HEK293 (cell line): Measurements from ENCODE around the gene MSH4.

Experiments
- CTCF ChIA-PET: fragments of 350-600 bp; formaldehyde crosslinking; extraction: SDS; loops from one replicate; lab custom pipeline; 2021; ENCODE audit warnings: antibody characterized with exemption; lab: Yijun Ruan, JAX
- POLR2A ChIA-PET: fragments of 300-600 bp; formaldehyde crosslinking; extraction: SDS; loops from one replicate; lab custom pipeline; 2020; ENCODE audit warnings: antibody characterized with exemption, inconsistent platforms; lab: Yijun Ruan, JAX
- H3K27ac ChIP-seq: fragments of 200-500 bp; sonication (Bioruptor generic); 2 replicates; pipeline ENCODE4 v1.5.1; 2014; ENCODE audit warnings: low read depth, low read length, control low read depth, inconsistent platforms; ENCODE audit errors: extremely low read depth
- H3K36me3 ChIP-seq, 2 experiments: fragments of 200-500 bp in 1 of 2; sonication (Bioruptor generic) in 1 of 2; 1 replicate in 1 of 2; 2 replicates in 1 of 2; pipeline ENCODE4 v1.5.1; 2014 to 2017; ENCODE audit warnings: inconsistent platforms in 2 of 2, low read length in 2 of 2; ENCODE audit not compliant: control insufficient read depth in 2 of 2, insufficient read depth in 1 of 2
- H3K4me1 ChIP-seq: fragments of 200-500 bp; sonication (Bioruptor generic); 2 replicates; pipeline ENCODE4 v1.5.1; 2014; ENCODE audit warnings: mild to moderate bottlenecking, low read length, inconsistent platforms; ENCODE audit not compliant: control insufficient read depth, insufficient read depth
- H3K4me3 ChIP-seq: 2 replicates; pipeline ENCODE4 v1.5.1; 2011; ENCODE audit warnings: low read depth, mild to moderate bottlenecking, control low read depth, low read length, moderate library complexity
- H3K9me3 ChIP-seq: fragments of 200-500 bp; sonication (Bioruptor generic); 2 replicates; pipeline ENCODE4 v1.5.1; 2014; ENCODE audit warnings: low read depth, low read length, inconsistent platforms; ENCODE audit not compliant: control insufficient read depth, insufficient read depth
- GLIS2 ChIP-seq: fragments of 450-650 bp; formaldehyde crosslinking; IDR thresholded peaks from 2 replicates; pipeline ENCODE4 v1.5.1; 2016; ENCODE audit warnings: missing biosample characterization, missing genetic modification characterization
- HOXA7 ChIP-seq: sonication (generic); formaldehyde crosslinking; IDR thresholded peaks from 2 replicates; pipeline ENCODE4 v1.8.1; 2022; ENCODE audit warnings: missing genetic modification reagents, borderline replicate concordance
- PRDM1 ChIP-seq: fragments of 450-650 bp; formaldehyde crosslinking; IDR thresholded peaks from 2 replicates; pipeline ENCODE4; 2016; ENCODE audit warnings: missing biosample characterization, missing genetic modification characterization
- ZFP37 ChIP-seq: fragments of 450-650 bp; formaldehyde crosslinking; IDR thresholded peaks from 2 replicates; pipeline ENCODE4 v1.5.1; 2016; ENCODE audit warnings: missing biosample characterization, missing genetic modification characterization
- ZNF121 ChIP-seq: fragments of 450-650 bp; formaldehyde crosslinking; IDR thresholded peaks from 2 replicates; pipeline ENCODE4 v1.5.1; 2016; ENCODE audit warnings: missing biosample characterization, missing genetic modification characterization
- ZNF140 ChIP-seq: fragments of 450-650 bp; formaldehyde crosslinking; IDR thresholded peaks from 2 replicates; pipeline ENCODE4 v1.5.1; 2016; ENCODE audit warnings: missing biosample characterization, missing genetic modification characterization
- ZNF16 ChIP-seq: fragments of 450-650 bp; formaldehyde crosslinking; IDR thresholded peaks from 2 replicates; pipeline ENCODE4 v1.5.1; 2016; ENCODE audit warnings: low read depth, missing biosample characterization, missing genetic modification characterization
- ZNF24 ChIP-seq: fragments of 450-650 bp; formaldehyde crosslinking; IDR thresholded peaks from 2 replicates; pipeline ENCODE4 v1.5.1; 2016; ENCODE audit warnings: missing biosample characterization, missing genetic modification characterization
- ZNF398 ChIP-seq: fragments of 450-650 bp; formaldehyde crosslinking; IDR thresholded peaks from 2 replicates; pipeline ENCODE4 v1.5.1; 2017; ENCODE audit warnings: missing biosample characterization, missing genetic modification characterization
- ZNF555 ChIP-seq: fragments of 450-650 bp; formaldehyde crosslinking; conservative IDR thresholded peaks from 2 replicates; pipeline ENCODE4 v1.5.1; 2017; ENCODE audit warnings: missing biosample characterization, mild to moderate bottlenecking, missing genetic modification characterization, inconsistent platforms
- ZNF571 ChIP-seq: fragments of 450-650 bp; formaldehyde crosslinking; IDR thresholded peaks from 2 replicates; pipeline ENCODE4 v1.5.0; 2017; ENCODE audit warnings: missing biosample characterization, missing genetic modification characterization
- ZNF707 ChIP-seq: fragments of 450-650 bp; formaldehyde crosslinking; IDR thresholded peaks from 2 replicates; pipeline ENCODE4 v1.5.1; 2016; ENCODE audit warnings: missing biosample characterization, missing genetic modification characterization
- ZNF777 ChIP-seq: fragments of 450-650 bp; formaldehyde crosslinking; IDR thresholded peaks from 2 replicates; pipeline ENCODE4 v1.5.1; 2017; ENCODE audit warnings: missing biosample characterization, missing genetic modification characterization, borderline replicate concordance
- ZNF830 ChIP-seq: fragments of 450-650 bp; IDR thresholded peaks from 2 replicates; pipeline ENCODE4 v1.5.0; 2018; ENCODE audit warnings: missing biosample characterization, missing genetic modification characterization, low read depth, mild to moderate bottlenecking, moderate library complexity
- ZSCAN30 ChIP-seq: fragments of 450-650 bp; IDR thresholded peaks from 2 replicates; pipeline ENCODE4 v1.5.1; 2018; ENCODE audit warnings: missing biosample characterization, mild to moderate bottlenecking, missing genetic modification characterization, moderate library complexity
- TF ChIP-seq, protein P1 (sequence below): sonication (generic); formaldehyde crosslinking; IDR thresholded peaks from 2 replicates; pipeline ENCODE4 v1.8.1; 2022; ENCODE audit warnings: mild to moderate bottlenecking, moderate library complexity, missing genetic modification reagents
- TF ChIP-seq, protein P2 (sequence below): fragments of 450-650 bp; formaldehyde crosslinking; IDR thresholded peaks from 2 replicates; pipeline ENCODE4 v1.5.1; 2016; ENCODE audit warnings: missing biosample characterization, missing genetic modification characterization
- TF ChIP-seq, protein P3 (sequence below): fragments of 450-650 bp; formaldehyde crosslinking; IDR thresholded peaks from 2 replicates; pipeline ENCODE4 v1.5.1; 2016; ENCODE audit warnings: missing biosample characterization, missing genetic modification characterization
- TF ChIP-seq, protein P4 (sequence below): fragments of 450-650 bp; formaldehyde crosslinking; IDR thresholded peaks from 2 replicates; pipeline ENCODE4 v1.5.1; 2016; ENCODE audit warnings: missing biosample characterization, missing genetic modification characterization
- TF ChIP-seq, protein P5 (sequence below): fragments of 450-650 bp; formaldehyde crosslinking; IDR thresholded peaks from 2 replicates; pipeline ENCODE4 v1.5.1; 2016; ENCODE audit warnings: missing biosample characterization, missing genetic modification characterization
- TF ChIP-seq, protein P6 (sequence below): fragments of 450-650 bp; formaldehyde crosslinking; IDR thresholded peaks from 2 replicates; pipeline ENCODE4 v1.5.1; 2017; ENCODE audit warnings: missing biosample characterization, missing genetic modification characterization

MSH4 gene

GRCh38 chr1:75838079-75838478, 41.4 kb downstream of the MSH4 start:
- ChIA-PET CTCF (no interaction called here), POLR2A (no interaction called here)
- Histone ChIP-seq H3K9me3 (no peaks in the 10 kb centered on the region), H3K36me3 (no peaks in the 10 kb centered on the region), H3K4me1 (no peaks in the 10 kb centered on the region), H3K27ac (no peak overlapping the region), H3K4me3 (no peak overlapping the region)
- TF ChIP-seq ZNF121 (no peak), ZNF140 (no peak), ZNF16 (no peak), HOXA7 (no peak), ZNF830 (tag by site-specific recombination) (no peak), PRDM1 (no peak), ZNF571 (tag by site-specific recombination) (no peak)
- TF ChIP-seq, protein P1, sequence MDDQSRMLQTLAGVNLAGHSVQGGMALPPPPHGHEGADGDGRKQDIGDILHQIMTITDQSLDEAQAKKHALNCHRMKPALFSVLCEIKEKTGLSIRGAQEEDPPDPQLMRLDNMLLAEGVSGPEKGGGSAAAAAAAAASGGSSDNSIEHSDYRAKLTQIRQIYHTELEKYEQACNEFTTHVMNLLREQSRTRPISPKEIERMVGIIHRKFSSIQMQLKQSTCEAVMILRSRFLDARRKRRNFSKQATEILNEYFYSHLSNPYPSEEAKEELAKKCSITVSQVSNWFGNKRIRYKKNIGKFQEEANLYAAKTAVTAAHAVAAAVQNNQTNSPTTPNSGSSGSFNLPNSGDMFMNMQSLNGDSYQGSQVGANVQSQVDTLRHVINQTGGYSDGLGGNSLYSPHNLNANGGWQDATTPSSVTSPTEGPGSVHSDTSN (CRISPR knock-in tag) = no peak

DNA sequence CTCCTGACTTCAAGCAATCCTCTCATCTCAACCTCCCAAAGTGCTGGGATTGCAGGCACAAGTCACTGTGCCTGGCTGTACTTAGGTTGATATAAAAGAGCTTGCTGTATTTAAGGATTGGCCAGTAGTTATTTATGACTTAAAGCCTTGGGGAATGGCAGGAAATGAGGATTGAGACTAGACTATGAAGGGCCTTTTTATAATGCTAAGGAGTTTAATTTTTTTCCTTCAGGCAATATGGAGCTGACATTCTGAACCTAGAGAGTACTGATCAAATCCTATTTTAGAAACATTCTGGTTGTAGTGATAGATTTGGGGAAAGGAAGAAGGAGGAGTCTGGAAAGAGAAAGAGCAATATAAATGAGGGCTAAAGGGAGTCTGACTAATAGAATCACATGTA, 44.7 kb downstream of the MSH4 start:
- Histone ChIP-seq H3K27ac (no peak overlapping the region), H3K36me3 (no peaks in the 10 kb centered on the region), H3K4me1 (no peaks in the 10 kb centered on the region), H3K9me3 (no peaks in the 10 kb centered on the region), H3K4me3 (no peak overlapping the region)
- ChIA-PET POLR2A (no interaction called here), CTCF (interaction anchor here (0.5 to 0.6 kb wide), 2 partner anchors 78 to 272 kb away, joined by 3 to 6 read pairs; no protein-coding TSS in a partner anchor)
- no peak for TF ChIP-seq ZNF24
- TF ChIP-seq ZSCAN30 (tag by site-specific recombination) = no peak
- TF ChIP-seq, protein P2, sequence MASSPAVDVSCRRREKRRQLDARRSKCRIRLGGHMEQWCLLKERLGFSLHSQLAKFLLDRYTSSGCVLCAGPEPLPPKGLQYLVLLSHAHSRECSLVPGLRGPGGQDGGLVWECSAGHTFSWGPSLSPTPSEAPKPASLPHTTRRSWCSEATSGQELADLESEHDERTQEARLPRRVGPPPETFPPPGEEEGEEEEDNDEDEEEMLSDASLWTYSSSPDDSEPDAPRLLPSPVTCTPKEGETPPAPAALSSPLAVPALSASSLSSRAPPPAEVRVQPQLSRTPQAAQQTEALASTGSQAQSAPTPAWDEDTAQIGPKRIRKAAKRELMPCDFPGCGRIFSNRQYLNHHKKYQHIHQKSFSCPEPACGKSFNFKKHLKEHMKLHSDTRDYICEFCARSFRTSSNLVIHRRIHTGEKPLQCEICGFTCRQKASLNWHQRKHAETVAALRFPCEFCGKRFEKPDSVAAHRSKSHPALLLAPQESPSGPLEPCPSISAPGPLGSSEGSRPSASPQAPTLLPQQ (tag by site-specific recombination) = no peak
- no peak for TF ChIP-seq ZFP37
- TF ChIP-seq ZNF707 (tag by site-specific recombination) = no peak
- TF ChIP-seq ZNF555 (tag by site-specific recombination) = no peak
- no peak for TF ChIP-seq ZNF398 (tag by site-specific recombination)

DNA sequence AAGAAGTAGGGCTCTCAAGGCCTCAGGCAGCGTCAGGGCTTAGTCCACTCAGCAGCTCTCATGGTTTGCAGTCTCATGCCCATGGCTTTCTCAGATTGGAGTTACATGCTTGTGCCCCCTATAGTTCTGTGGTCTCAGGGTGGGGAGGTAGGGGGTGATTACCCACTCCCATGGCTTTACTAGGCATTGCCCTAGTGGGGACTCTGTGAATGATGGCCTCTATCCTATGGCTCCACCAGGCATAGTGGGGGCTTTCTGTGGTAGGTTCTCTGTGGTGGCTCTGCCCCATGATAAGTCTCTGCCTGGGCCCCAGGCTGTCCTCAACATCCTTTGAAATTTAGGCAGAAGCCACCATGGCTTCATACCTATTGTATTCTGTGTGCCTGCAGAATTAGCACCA, 48.9 kb downstream of the MSH4 start:
- H3K36me3 ChIP-seq = no peaks in the 10 kb centered on the region
- H3K4me1 ChIP-seq = no peaks in the 10 kb centered on the region
- H3K4me3 ChIP-seq = no peak overlapping the region
- ChIA-PET CTCF (interaction anchor here (0.9 kb wide), 1 partner anchor 16 kb away, joined by 6 read pairs; no protein-coding TSS in a partner anchor), POLR2A (no interaction called here)
- no peaks in the 10 kb centered on the region for H3K9me3 ChIP-seq
- H3K27ac ChIP-seq = no peak overlapping the region
- TF ChIP-seq, protein P3, sequence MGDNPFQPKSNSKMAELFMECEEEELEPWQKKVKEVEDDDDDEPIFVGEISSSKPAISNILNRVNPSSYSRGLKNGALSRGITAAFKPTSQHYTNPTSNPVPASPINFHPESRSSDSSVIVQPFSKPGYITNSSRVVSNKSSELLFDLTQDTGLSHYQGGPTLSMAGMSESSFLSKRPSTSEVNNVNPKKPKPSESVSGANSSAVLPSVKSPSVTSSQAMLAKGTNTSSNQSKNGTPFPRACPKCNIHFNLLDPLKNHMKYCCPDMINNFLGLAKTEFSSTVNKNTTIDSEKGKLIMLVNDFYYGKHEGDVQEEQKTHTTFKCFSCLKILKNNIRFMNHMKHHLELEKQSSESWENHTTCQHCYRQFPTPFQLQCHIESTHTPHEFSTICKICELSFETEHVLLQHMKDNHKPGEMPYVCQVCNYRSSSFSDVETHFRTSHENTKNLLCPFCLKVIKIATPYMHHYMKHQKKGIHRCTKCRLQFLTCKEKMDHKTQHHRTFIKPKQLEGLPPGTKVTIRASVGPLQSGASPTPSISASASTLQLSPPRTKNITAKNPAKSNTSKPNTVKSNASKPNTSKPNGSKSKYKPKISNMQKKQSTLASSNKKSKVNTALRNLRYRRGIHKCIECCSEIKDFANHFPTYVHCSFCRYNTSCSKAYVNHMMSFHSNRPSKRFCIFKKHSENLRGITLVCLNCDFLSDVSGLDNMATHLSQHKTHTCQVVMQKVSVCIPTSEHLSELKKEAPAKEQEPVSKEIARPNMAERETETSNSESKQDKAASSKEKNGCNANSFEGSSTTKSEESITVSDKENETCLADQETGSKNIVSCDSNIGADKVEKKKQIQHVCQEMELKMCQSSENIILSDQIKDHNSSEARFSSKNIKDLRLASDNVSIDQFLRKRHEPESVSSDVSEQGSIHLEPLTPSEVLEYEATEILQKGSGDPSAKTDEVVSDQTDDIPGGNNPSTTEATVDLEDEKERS (tag by site-specific recombination) = no peak
- no peak for TF ChIP-seq GLIS2
- no peak for TF ChIP-seq ZNF777 (tag by site-specific recombination)
- TF ChIP-seq, protein P4, sequence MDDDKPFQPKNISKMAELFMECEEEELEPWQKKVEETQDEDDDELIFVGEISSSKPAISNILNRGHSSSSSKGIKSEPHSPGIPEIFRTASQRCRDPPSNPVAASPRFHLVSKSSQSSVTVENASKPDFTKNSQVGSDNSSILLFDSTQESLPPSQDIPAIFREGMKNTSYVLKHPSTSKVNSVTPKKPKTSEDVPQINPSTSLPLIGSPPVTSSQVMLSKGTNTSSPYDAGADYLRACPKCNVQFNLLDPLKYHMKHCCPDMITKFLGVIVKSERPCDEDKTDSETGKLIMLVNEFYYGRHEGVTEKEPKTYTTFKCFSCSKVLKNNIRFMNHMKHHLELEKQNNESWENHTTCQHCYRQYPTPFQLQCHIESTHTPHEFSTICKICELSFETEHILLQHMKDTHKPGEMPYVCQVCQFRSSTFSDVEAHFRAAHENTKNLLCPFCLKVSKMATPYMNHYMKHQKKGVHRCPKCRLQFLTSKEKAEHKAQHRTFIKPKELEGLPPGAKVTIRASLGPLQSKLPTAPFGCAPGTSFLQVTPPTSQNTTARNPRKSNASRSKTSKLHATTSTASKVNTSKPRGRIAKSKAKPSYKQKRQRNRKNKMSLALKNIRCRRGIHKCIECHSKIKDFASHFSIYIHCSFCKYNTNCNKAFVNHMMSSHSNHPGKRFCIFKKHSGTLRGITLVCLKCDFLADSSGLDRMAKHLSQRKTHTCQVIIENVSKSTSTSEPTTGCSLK = no peak
- TF ChIP-seq, protein P5, sequence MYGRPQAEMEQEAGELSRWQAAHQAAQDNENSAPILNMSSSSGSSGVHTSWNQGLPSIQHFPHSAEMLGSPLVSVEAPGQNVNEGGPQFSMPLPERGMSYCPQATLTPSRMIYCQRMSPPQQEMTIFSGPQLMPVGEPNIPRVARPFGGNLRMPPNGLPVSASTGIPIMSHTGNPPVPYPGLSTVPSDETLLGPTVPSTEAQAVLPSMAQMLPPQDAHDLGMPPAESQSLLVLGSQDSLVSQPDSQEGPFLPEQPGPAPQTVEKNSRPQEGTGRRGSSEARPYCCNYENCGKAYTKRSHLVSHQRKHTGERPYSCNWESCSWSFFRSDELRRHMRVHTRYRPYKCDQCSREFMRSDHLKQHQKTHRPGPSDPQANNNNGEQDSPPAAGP = no peak
- TF ChIP-seq, protein P6, sequence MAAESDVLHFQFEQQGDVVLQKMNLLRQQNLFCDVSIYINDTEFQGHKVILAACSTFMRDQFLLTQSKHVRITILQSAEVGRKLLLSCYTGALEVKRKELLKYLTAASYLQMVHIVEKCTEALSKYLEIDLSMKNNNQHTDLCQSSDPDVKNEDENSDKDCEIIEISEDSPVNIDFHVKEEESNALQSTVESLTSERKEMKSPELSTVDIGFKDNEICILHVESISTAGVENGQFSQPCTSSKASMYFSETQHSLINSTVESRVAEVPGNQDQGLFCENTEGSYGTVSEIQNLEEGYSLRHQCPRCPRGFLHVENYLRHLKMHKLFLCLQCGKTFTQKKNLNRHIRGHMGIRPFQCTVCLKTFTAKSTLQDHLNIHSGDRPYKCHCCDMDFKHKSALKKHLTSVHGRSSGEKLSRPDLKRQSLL (tag by site-specific recombination) = no peak
